DMS79 (cell line): ENCODE data around the gene TMPRSS9.
"Not testable (repeated sequence)": the region's sequence is repeated elsewhere in the genome, so short reads cannot be mapped to it uniquely, and the experiment has no call there.

ENCODE experiments used
- DNase-seq: peaks from one replicate; lab custom pipeline; 2025; lab: John Stamatoyannopoulos, UW

Gene TMPRSS9

DNA sequence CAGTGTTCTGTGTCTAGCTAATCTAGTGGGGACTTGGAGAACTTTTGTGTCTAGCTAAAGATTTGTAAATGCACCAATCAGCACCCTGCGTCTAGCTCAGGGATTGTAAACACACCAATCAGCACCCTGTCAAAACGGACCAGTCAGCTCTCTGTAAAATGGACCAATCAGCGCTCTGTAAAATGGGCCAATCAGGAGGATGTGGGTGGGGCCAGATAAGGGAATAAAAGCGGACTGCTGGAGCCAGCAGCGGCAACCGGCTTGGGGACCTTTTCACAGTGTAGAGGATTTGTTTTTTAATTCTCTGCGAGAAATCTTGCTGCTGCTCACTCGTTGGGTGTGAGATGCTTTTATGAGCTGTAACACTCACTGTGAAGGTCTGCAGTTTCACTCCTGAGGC is 32.8 kb downstream of the TMPRSS9 start:
- not testable (repeated sequence) for DNase-seq

DNA sequence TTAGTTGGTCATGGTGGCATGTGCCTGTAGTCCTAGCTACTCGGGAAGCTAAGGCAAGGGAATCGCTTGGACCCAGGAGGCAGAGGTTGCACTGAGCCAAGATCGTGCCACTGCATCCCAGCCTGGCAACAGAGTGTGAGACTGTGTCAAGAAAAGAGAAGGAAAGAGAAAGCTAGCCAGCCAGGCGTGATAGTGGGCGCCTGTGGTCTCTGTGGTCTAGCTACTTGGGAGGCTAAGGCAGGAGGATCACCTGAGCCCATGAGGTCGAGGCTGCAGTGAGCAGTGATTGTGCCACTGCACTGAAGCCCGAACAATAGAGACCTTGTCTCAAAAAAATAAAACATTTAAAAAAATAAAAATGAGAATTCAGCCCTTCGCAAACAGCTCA is 34.0 kb downstream of the TMPRSS9 start:
- no peak for DNase-seq

DNA sequence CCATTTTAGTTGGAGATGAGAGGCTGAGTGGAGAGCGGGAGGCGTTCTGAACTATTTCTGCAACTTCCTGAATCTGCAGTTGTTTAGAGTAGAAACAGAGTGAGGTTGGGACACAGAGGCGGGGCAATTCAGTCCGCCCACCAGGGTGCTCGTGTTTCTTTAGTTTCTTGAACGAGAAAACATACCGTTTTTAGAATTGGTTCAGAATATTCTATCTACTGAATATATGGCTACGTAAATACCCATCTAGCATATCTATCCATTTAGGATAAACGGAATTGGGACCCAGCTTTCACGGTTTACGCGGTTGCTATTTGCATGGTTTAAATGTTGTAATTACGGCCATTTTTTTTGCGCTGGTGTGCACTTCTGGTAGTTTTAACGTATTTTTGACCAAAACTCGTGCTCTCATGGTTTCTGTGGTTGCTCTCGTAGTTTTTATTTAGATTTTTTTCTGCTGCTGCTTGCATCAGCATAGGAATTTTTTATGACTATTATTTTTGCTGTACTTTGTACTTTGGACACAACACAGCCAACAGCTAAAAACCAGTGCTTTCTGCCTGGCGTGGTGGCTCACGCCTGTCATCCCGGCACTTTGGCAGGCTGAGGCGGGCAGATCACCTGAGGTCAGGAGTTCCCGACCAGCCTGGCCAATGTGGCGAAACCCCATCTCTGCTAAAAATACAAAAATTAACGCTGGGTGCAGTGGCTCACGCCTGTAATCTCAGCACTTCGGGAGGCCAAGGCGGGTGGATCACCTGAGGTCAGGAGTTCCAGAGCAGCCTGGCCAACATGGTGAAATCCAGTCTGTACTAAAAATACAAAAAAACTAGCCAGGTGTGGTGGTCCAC is 34.6 kb downstream of the TMPRSS9 start:
- no peak for DNase-seq

DNA sequence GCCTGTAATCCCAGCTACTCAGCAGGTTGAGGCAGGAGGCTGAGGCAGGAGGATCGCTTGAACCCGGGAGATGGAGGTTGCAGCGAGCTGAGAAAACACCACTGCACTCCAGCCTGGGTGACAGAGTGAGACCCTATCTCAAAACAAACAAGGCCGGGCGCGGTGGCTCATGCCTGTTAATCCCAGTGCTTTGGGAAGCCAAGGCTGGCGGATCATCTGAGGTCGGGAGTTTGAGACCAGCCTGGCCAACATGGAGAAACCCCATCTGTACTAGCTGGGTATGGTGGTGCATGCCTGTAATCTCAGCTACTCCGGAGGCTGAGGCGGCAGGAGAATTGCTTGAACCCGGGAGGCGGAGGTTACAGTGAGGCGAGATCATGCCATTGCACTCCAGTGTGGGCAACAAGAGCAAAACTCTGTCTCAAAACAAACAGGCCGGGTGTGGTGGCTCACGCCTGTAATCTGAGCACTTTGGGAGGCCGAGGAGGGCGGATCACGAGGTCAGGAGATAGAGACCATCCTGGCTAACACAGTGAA is 35.3 kb downstream of the TMPRSS9 start:
- DNase-seq: not testable (repeated sequence)

DNA sequence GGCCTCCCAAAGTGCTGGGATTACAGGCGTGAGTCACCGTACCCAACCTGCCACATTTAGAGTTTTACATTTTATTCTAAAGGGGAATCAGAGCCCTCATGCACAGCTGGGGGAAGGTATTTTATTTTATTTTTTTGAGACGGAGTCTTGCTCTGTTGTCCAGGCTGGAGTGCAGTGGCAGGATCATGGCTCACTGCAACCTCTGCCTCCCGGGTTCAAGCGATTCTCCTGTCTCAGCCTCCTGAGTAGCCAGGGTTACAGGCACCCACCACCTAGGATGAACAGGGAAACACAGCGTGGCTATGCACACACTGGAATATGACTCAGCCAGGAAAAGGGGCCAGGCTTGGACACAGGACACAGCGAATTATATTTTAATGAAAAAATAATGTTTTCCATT is 37.1 kb downstream of the TMPRSS9 start:
- DNase-seq: not testable (repeated sequence)

DNA sequence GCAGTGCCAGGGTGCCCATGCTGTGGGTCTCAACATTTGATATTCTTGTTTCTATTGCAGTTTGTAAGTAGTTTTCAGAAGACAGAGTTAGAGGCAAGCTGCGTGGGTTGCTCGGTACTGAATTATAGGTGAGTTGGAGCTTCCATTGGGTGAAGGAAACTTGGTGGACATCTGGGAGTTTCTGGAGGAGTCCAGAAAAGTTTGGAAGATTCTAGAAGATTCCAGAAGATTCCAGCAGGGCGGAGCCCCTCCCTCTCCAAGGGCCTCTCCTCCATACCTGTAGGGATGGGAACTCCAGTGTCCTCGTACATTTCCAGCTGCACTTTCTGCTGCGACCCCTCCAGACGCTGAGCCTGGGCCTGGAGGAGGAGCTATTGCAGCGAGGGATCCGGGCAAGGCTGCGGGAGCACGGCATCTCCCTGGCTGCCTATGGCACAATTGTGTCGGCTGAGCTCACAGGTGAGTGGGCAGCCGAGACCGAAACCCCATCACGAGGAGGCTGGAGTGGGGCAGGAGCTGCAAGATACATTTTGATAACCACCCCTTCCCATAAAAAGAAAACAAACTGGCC is 38.8 kb downstream of the TMPRSS9 start:
- no peak for DNase-seq

DNA sequence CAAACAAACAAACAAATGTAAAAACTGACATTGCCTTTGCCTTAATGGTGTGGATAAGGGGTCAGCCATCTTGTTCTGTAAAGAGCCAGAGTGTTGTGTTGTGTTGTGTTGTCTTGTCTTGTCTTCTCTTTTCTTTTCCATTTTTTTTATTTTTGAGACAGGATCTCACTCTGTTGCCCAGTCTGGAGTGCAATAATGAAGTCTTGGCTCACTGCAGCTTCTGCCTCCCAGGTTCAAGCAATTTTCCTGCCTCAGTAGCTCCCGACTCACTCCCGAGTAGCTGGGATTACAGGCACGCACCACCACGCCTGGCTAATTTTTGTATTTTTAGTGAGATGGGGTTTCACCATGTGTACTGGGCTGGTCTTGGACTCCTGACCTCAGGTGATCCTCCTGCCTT is 39.5 kb downstream of the TMPRSS9 start:
- no peak for DNase-seq

DNA sequence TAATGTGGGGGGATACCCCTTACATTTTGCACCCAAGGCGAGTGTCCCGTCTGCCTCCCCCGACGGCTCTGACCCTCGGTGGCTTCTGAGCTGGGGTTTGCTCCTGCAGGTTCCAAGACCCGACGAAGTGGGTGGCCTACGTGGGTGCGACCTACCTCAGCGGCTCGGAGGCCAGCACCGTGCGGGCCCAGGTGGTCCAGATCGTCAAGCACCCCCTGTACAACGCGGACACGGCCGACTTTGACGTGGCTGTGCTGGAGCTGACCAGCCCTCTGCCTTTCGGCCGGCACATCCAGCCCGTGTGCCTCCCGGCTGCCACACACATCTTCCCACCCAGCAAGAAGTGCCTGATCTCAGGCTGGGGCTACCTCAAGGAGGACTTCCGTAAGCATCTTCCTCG is 48.2 kb downstream of the TMPRSS9 start:
- no peak for DNase-seq

DNA sequence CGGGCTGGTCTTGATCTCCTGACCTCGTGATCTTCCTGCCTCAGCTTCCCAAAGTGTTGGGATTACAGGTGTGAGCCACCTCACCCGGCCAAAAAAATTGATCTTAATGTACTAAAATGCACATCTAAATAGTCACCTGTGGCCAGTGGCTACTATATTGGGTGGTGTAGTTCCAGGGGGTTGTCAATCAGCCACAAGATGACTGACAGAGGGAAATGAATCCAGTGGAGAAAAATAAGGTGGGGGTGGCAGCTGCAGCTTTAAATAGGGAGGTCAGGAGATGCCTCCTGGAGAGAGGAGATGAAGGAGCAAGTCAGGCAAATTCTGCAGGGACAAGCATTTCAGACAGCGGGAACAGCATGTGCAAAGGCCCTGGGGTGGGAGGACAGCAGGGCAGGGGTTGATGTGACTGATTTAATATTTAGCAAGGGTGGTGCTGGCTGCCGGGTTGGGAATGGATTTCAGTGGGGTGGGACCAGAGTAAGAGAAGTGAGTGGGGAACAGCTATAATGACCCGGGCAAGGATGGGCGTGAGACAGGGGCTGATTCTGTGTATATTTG is 49.4 kb downstream of the TMPRSS9 start:
- no peak for DNase-seq

DNA sequence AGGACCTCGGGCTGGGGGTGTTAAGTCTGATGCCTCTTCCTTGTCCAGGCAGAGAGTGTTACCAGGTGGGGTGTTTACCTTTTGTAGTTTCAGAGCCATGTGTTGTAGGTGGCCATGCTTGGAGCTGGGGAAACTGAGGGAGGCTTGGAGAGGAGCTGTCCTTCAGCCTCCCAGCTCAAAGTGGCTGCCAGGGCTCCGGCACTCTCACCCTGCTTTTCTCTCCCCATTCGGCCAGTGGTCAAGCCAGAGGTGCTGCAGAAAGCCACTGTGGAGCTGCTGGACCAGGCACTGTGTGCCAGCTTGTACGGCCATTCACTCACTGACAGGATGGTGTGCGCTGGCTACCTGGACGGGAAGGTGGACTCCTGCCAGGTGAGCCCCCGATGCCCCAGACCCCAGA is 50.0 kb downstream of the TMPRSS9 start:
- DNase-seq: no peak

DNA sequence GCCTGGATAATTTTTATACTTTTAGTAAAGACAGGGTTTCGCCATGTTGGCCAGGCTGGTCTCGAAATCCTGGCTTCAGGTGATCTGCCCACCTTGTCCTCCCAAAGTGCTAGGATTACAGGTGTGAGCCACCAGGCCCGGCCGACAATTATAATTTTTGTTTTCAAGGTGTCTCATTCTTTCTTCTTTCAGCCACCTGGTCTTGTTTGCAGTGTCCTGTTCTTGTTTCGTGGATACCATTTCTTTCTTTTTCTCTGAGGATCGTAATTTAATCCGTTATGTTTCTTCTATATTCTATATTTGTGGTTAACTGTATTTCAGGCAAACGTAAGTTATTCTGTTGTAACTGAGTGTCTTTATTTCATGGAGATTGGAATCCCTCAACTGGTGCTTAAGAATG is 51.6 kb downstream of the TMPRSS9 start:
- no peak for DNase-seq

DNA sequence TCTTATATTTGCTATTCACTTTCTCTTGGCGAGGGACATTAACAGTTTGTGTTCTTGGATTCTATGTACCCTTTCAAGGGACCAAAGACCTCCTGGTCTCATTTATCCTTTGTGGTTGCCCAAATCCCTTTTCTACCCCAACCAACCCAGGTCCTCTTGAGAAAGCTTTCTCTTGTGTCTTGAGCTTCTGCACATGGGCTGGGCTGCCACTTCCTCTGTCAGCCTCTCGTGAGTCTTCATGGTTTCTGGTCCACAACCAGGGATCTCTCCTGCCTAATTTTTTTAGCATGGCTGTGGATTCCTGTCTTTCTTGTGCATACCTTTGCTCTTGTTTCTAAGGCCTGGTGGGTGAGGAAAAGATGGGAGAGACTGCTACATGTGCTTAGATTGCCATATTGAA is 52.4 kb downstream of the TMPRSS9 start:
- DNase-seq: no peak

DNA sequence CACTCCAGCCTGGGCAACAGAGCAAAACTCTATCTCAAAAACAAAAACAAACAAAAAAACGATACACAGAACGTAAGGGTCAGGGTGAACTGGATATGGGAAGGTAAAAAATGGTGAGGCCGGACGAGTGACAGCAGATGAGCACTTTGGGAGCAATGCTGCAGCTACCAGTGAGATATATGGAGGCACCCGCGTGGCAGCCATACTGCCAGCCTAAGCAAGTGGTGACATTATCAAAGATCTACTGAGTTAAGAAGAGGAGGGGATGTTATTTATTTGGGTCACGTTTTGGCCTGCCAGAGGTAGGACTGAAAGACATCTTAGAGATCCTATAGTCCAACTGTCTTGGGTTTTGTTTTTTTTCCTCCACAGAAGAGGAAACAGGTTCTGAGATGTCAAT is 53.1 kb downstream of the TMPRSS9 start:
- DNase-seq: no peak

DNA sequence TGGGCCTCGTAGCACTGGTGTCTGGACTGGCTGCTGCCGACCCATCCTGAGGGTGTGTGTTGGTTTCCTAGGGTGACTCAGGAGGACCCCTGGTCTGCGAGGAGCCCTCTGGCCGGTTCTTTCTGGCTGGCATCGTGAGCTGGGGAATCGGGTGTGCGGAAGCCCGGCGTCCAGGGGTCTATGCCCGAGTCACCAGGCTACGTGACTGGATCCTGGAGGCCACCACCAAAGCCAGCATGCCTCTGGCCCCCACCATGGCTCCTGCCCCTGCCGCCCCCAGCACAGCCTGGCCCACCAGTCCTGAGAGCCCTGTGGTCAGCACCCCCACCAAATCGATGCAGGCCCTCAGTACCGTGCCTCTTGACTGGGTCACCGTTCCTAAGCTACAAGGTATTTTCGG is 53.6 kb downstream of the TMPRSS9 start:
- DNase-seq: no peak

DNA sequence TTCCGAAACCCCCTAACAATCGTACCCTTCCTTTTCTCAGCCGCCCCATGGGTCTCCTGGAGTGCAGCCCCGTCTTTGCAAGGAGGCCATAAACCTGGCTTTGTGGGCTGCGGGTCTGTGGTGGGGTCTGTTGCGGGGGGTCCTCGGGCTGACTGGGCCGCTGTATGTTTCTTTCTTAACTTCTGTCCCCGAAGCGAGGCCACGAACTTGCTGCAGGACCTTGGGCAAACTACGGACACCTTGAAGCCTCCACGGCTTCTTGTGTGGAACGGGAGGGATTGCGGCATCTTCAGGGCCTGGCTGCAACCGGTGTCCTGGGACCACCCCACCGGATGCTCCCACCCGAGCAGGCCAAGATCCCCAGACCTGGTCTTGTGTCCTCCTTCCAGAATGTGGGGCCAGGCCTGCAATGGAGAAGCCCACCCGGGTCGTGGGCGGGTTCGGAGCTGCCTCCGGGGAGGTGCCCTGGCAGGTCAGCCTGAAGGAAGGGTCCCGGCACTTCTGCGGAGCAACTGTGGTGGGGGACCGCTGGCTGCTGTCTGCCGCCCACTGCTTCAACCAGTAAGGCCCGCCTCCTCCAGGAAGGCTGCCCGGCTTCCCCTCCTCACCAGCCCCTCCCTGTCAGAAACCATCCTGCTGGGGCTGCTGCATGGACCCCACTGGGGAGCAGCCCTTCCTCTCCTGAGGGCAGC is 55.4 kb downstream of the TMPRSS9 start:
- no peak for DNase-seq

DNA sequence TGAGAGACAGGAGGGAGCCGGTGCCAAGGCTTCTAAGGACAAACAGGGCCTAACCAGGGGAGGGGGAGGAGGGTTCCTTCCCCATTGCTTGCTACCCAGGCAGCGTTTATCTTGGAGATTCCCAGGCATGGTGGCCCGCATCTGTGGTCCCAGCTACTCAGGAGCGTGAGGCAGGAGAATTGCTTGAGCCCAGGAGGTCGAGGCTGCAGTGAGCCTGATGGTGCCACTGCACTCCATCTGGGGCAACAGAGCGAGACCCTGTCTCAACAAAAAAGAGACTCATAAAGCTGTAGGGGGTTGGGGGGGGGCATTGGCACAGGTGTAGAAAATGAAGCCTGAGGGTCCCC is 55.9 kb downstream of the TMPRSS9 start:
- no peak for DNase-seq

DNA sequence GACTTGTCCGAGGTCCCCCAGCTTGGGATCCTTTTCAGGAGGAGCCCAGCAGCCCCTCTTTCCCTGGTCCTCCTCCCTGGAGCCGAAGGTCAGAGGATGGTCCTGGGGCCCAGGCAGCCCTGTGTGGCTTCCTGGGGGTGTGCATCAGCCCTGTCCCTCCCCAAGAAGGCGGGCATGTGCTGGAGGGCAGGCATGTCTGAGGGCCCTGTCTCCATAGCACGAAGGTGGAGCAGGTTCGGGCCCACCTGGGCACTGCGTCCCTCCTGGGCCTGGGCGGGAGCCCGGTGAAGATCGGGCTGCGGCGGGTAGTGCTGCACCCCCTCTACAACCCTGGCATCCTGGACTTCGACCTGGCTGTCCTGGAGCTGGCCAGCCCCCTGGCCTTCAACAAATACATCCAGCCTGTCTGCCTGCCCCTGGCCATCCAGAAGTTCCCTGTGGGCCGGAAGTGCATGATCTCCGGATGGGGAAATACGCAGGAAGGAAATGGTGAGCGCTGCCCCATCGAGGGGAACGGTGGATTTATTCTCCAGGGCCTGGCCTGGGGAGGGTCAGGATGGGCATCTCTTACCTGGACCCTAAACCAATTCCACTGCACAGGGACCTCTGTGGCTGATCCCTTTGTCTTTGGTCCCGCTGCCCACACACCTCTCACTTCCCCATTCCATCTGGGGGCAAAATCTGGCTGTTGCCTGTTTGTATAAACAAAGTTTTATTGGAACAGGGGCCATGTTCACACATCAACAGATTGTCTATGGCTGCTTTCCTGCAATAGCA is 56.4 kb downstream of the TMPRSS9 start:
- DNase-seq: no peak

DNA sequence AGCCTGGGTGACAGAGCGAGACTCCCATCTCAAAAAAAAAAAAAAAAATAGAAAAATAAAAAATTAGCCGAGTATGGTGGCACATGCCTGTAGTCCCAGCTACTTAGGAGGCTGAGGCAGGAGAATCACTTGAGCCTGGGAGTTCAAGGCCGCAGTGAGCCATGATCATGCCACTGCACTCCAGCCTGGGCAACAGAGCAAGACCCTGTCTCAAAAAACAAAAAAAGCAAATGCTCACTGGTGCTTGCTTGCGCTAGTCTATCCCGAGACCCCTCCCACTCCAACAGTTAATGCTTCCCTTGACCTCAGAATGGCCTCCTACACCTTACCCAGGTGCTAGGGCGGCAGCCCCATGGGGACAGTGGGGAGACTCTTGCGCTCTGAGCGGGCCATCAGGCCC is 57.4 kb downstream of the TMPRSS9 start:
- DNase-seq: not testable (repeated sequence)

DNA sequence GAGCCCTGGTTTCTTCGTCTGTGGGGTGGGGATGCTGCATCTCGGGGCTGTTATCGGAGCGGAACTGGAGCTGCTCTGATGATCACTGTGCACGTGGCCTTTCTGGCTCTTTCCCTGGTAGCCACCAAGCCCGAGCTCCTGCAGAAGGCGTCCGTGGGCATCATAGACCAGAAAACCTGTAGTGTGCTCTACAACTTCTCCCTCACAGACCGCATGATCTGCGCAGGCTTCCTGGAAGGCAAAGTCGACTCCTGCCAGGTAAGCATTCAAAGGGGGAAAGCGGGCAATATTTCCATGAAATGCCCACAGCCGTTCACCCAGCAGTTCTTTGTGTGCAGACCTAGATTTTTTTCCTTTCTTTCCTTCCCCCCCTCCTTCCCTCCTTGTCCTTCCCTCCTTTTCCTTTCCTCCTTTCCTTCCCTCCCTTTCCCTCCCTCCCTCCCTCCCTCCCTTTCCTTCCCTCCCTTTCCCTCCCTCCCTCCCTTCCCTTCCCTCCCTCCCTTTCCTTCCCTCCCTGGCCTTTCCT is 57.9 kb downstream of the TMPRSS9 start:
- DNase-seq: no peak

DNA sequence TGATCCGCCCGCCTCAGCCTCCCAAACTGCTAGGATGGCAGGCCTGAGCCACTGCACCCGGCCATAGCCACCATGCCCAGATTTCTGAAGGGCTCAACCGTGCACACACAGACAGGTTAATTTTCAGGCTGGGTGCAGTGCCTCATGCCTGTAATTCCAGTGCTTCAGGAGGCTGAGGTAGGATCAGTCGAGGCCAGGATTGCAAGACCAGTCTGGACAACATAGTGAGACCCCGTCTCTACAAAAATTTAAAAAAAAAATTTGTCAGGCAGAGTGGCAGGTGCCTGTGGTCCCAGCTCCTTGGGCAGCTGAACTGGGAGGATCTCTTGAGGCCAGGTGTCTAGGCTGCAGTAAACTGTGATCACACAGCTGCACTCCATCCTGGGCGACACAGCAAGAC is 59.7 kb downstream of the TMPRSS9 start:
- no peak for DNase-seq

DNA sequence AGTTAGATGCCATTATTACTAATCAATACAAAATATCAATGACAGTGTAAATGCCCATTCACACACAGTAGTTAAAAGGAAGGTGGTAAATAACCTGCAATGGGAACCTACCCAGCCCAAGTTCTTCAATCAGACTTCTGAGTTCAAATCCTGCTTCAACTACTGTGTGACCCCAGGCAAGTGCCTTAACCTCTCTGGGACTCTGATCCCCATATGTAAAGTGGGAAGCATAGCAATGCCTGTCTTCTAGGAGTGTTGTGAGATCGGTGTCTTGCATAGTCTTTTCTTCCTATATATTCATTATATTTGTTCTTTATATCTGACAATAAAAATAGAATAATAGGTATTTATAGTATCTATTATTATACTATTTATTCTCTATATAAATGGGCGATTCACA is 60.4 kb downstream of the TMPRSS9 start:
- no peak for DNase-seq
